GM10847 (cell line): ENCODE results near the gene MEF2C.

Experiments used
- POLR2A ChIP-seq: IDR thresholded peaks from 2 replicates; pipeline ENCODE4 v1.6.1; 2011; ENCODE audit not compliant: insufficient read length; ENCODE audit errors: extremely low read depth

The MEF2C gene

GRCh38 chr5:88740604-88741185 is 142.3 kb downstream of the MEF2C start:
- no peak for TF ChIP-seq POLR2A

GRCh38 chr5:88736494-88736893 is 146.5 kb downstream of the MEF2C start:
- no peak for TF ChIP-seq POLR2A

- no peak for TF ChIP-seq POLR2A
Observed at GRCh38 chr5:88734983-88735382, 148.0 kb downstream of the MEF2C start.

- TF ChIP-seq POLR2A, result no peak
Observed at GRCh38 chr5:88734191-88734640, 148.8 kb downstream of the MEF2C start.

GRCh38 chr5:88732862-88733261 is 150.1 kb downstream of the MEF2C start:
- TF ChIP-seq POLR2A, result no peak

- TF ChIP-seq POLR2A, result no peak
Observed at GRCh38 chr5:88732181-88732633, 150.8 kb downstream of the MEF2C start.

- no peak for TF ChIP-seq POLR2A
Observed at GRCh38 chr5:88729829-88730182, 153.2 kb downstream of the MEF2C start.

GRCh38 chr5:88729084-88729828 is 153.7 kb downstream of the MEF2C start:
- no peak for TF ChIP-seq POLR2A

- no peak for TF ChIP-seq POLR2A
Observed at GRCh38 chr5:88727705-88728313, 155.2 kb downstream of the MEF2C start.

GRCh38 chr5:88725454-88725853 is 157.5 kb downstream of the MEF2C start:
- no peak for TF ChIP-seq POLR2A

- no peak for TF ChIP-seq POLR2A
Observed at GRCh38 chr5:88724201-88724600, 158.8 kb downstream of the MEF2C start.

- TF ChIP-seq POLR2A, result no peak
Observed at GRCh38 chr5:88722546-88723073, 160.4 kb downstream of the MEF2C start.

GRCh38 chr5:88719434-88719833 is 163.6 kb downstream of the MEF2C start:
- TF ChIP-seq POLR2A, result no peak

- no peak for TF ChIP-seq POLR2A
Observed at GRCh38 chr5:88718736-88719135, 164.2 kb downstream of the MEF2C start.

- no peak for TF ChIP-seq POLR2A
Observed at GRCh38 chr5:88716101-88716500, 166.9 kb downstream of the MEF2C start.

GRCh38 chr5:88715503-88715902 is 167.5 kb downstream of the MEF2C start:
- TF ChIP-seq POLR2A, result no peak
